Bronchial epithelial cell (primary cell): Measurements from ENCODE around the gene TXNRD3. TPM values are rescaled to one million over a fixed set of nuclear protein-coding genes. Genes with fewer than 3 reads are reported as not detected.

Experiments used
- DNase-seq: peaks from one replicate; pipeline ENCODE4 v3.0.0-alpha.2; 2010; ENCODE audit warnings: low read depth
- FAIRE-seq: peaks from 2 replicates; lab custom pipeline; 2011; peaks lifted over from hg19 to GRCh38; lab: Jason Lieb, UNC
- H3K27me3 ChIP-seq: 2 replicates; pipeline ENCODE4 v1.5.1; 2011; ENCODE audit warnings: low read length; ENCODE audit not compliant: control insufficient read depth, insufficient read depth
- H3K36me3 ChIP-seq: 2 replicates; pipeline ENCODE4 v1.5.1; 2011; ENCODE audit warnings: low read length; ENCODE audit not compliant: control insufficient read depth, insufficient read depth
- H3K4me3 ChIP-seq: 2 replicates; pipeline ENCODE4 v1.5.1; 2011; ENCODE audit warnings: mild to moderate bottlenecking, low read depth, low read length, control low read depth
- CTCF ChIP-seq: IDR thresholded peaks from 2 replicates; pipeline ENCODE4 v1.5.1; 2011; ENCODE audit warnings: mild to moderate bottlenecking, moderate library complexity, low read length, control low read depth, inconsistent platforms; ENCODE audit not compliant: insufficient read depth, severe bottlenecking
- total RNA-seq: library from RNA; depleted of rRNA; stranded (reverse); fragments of >200 nt; gene quantifications from 2 replicates; pipeline ENCODE4 v1.2.1, GENCODE V29; 2014

TXNRD3 gene
- total RNA-seq, 1 donor from 2014 or later: 10.3 TPM

- no peaks in the 10 kb centered on the region for H3K36me3 ChIP-seq
- FAIRE-seq: no peak
- DNase-seq: no peak
- H3K27me3 ChIP-seq: peaks cover 3% of the 10 kb centered on the region
- no peak for TF ChIP-seq CTCF
- H3K4me3 ChIP-seq: no peak overlapping the region
Measured at GRCh38 chr3:126571078-126571477, 83.8 kb downstream of the TXNRD3 start.

DNA sequence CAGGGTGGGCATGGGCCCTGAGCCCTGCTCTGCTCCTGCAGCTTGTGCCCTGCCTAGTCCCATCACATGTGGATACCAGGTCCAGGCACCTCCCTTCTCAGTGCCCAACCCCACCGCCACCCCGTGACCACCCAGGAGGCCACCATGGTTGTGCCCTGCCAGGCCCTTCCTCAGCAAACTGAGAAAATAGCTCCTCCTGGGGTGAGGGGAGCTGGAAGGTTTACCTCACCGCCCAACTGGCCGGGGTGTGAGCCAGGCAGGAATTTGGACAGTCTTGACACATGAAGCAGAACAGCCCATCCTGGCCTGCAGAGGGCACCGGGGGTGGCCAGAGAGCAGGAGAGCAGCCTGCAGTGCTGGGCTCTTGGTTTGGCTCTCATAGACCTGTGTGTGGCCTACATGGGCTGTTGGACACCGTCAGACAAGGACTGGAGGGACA, 84.8 kb downstream of the TXNRD3 start:
- peaks cover 3% of the 10 kb centered on the region for H3K27me3 ChIP-seq
- H3K36me3 ChIP-seq: no peaks in the 10 kb centered on the region
- no peak for DNase-seq
- TF ChIP-seq CTCF: no peak
- no peak for FAIRE-seq
- H3K4me3 ChIP-seq: no peak overlapping the region

DNA sequence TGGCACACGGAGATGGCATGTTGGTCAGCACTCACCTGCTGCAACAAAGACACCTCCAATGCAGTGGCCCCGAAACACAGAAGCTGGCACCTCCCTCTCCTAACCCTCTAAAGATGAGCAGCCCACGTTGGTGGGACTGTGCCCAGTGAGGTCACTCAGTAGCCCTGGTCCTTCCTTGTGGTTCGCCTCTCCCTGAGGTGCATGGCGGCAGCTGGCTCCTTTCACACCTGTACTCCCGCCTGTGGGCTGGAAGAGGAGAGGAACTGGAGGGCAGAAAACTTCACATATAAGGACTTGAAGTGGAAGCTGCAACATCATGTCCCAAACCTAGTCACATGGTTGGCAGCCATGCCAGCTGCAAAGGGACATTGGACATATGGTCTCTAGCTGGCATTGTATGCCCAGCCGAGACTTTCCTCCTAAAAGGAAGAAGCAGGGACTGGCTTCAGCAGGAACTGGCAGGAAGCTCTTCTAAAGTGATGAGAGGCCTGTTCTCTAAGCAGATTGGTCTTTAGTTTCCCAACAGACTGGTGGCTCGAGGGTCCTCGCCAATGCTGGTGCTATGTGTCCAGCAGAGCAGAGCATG, 85.4 kb downstream of the TXNRD3 start:
- no peaks in the 10 kb centered on the region for H3K36me3 ChIP-seq
- no peak for TF ChIP-seq CTCF
- DNase-seq (no peak), FAIRE-seq (no peak)
- no peak overlapping the region for H3K4me3 ChIP-seq
- H3K27me3 ChIP-seq: peaks cover 3% of the 10 kb centered on the region

GRCh38 chr3:126568776-126569342, 86.1 kb downstream of the TXNRD3 start:
- no peak for TF ChIP-seq CTCF
- no peak for DNase-seq

GRCh38 chr3:126567696-126568438, 87.1 kb downstream of the TXNRD3 start:
- no peak for FAIRE-seq

More at GRCh38 chr3:126568776-126569342, 86.1 kb downstream of the TXNRD3 start:
- Histone ChIP-seq H3K36me3 (no peaks in the 10 kb centered on the region), H3K4me3 (no peak overlapping the region), H3K27me3 (peaks cover 5% of the 10 kb centered on the region)
- no peak for FAIRE-seq

More at GRCh38 chr3:126567696-126568438, 87.1 kb downstream of the TXNRD3 start:
- DNase-seq: no peak
- peaks cover 7% of the 10 kb centered on the region for H3K27me3 ChIP-seq
- H3K36me3 ChIP-seq: no peaks in the 10 kb centered on the region
- no peak for TF ChIP-seq CTCF
- no peak overlapping the region for H3K4me3 ChIP-seq
